DLD1 (cell line): ENCODE results near the gene BMF.
"Not testable (repeated sequence)": the region's sequence is repeated elsewhere in the genome, so short reads cannot be mapped to it uniquely, and the experiment has no call there.

Experiments
- in situ Hi-C: cut with HindIII; loops from 2 replicates; pipeline ENCODE4 v1.10.0; 2017; ENCODE audit warnings: low sequenced_read_pairs

BMF gene, protein sequence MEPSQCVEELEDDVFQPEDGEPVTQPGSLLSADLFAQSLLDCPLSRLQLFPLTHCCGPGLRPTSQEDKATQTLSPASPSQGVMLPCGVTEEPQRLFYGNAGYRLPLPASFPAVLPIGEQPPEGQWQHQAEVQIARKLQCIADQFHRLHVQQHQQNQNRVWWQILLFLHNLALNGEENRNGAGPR

DNA sequence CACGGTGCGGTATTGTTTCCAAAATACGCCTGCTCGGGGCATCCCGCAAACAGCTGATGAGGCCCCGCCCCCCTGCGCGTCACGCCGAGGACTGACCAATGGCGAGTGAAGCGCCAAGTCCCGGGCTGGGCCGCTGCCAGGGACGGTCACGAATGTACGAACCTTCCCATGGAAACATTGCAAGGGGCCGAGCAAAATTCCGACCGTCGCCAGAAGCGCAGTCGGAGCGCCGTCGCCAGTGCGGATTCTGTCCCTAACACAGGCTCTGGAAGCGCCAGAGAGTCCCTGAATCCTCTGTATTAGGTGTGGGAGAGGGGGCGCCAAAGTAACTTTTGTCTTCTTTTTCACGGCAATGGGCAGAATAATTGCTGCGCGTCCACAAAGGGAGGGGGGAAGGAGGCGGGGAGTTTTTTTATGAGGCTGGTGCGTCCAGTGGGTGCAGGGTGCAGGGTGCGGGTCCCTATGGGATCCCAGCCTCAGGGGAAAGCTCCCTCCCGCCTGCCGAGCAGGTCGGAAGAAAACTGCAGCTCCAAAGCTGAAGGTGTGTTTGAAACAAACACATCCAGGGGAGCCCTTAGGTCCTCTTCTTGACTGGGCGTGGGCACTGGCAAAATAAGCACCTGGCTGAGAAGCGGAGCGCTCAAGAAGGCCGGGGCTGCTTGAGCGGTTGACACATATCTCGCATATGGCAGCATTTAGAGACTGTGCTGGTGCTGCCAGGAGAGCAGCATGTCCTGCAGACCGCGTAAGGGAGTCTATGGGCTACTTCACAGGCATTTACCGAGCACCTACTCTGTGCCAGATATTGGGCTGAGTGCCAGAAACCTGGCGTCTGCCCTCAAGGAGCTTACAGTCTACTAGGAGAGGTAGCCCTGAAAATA, at the start of gene BMF:
Gene BMF (minus strand): TSS at position 25 of the 881 bp plus-strand sequence. CDS start 2,793 bp downstream, outside the sequence.
- in situ Hi-C loops: no loop called here

DNA sequence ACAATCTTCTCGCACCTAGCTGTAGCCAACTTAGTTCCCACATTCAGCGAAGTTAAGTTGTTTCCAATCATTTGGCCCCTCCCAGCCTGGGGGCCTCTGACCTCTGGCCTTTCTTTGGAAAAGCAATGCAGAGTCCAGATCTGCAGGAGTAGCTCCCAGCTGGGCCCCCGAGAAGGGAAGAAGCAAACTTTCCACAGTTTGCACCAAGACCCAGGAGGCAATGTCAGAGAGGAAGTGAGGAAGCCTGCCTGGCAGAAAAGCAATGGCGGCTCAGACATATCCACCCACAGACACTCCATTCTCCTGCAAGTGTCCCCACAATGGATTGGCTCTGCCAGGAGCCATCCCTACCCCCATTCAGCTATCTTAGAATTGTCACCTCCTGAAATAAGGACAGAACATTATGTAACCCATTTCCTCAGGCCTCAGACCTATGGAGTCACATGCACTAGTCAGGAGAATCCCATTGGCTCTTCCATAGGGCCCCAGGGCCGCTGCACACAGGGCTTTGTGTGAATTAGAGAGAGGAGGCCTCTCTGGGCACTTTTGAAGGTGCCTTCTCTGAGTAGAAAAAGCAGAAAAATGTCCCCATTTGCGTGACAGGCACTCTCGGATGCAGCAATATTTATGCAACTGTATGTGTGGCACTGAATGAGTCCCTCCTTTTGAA, 49.2 kb upstream of the BMF start:
- in situ Hi-C loops: loop anchor here (10.0 kb wide), 1 partner anchor 133 kb away; no protein-coding TSS in a partner anchor

DNA sequence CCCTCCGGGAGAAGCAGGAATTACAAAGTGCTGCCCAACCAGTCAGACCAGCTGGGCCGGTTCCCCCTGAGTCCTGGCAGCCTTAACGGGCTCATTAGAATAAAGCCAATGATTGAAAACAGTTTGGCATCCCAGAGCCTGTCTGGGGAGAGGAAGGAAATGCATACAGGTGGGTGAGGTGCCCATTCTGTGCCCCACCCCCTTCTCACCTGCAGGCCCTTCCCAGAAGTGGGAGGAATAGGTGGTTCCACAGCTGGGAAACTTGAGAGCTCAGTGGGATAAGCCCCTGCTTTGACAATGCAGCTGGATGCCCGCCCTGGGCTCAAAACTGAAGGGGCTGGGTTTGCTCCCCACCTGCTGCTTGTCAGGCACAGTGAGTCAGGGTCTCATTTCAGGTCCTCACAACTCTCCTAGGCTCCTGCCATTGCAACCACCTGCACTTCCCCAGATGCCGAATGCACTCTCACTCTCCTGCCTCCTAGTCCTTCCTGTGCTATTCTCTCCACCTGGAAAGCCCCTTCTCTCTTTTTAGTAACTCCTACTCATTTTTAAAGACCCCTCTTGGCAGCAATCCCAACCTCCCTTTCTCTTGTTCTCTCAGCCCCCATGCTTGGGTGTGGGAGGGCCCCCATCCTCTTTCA, 46.7 kb upstream of the BMF start:
- in situ Hi-C loops: loop anchor here (10.0 kb wide), 1 partner anchor 131 kb away; no protein-coding TSS in a partner anchor

DNA sequence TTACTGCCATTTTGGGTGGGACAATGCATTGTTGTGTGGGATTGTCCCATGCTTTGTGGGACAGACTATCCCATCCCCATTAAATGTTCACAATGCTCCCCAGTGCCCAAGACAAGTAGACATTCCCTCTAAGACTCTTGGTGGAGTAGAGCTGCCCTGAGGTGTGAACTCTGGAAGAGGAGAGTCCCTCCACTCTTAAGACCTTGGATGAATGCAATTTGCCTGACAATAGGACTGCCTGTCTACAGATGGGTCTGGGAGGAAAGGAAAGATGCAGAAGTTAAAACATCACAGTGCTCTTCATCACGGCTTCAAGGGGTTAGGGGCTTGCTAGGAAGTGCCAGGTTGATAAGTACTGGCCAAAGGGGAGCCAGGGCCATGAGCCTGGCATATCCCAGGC, 46.1 kb upstream of the BMF start:
- in situ Hi-C loops: loop anchor here (10.0 kb wide), 1 partner anchor 130 kb away; no protein-coding TSS in a partner anchor

DNA sequence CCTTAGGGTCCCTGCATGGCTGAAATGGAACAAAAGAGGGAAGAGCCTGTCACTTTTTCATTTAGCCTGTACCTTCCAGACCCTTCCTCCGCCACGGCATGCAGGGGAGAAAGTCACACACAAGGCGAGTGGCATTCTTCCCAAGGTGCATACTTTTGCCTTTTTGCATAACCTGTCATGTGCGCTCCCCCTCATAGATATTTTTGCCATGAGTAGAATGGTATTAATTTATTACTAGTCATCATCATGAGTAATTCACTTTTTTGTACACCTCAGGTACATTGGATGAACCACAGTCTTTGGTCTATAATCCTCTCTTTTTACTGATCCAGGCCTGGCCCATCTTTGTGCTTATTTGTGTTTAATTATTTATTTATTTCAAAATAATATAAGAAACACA, 43.3 kb upstream of the BMF start:
- in situ Hi-C loops: loop anchor here (10.0 kb wide), 1 partner anchor 127 kb away; no protein-coding TSS in a partner anchor

DNA sequence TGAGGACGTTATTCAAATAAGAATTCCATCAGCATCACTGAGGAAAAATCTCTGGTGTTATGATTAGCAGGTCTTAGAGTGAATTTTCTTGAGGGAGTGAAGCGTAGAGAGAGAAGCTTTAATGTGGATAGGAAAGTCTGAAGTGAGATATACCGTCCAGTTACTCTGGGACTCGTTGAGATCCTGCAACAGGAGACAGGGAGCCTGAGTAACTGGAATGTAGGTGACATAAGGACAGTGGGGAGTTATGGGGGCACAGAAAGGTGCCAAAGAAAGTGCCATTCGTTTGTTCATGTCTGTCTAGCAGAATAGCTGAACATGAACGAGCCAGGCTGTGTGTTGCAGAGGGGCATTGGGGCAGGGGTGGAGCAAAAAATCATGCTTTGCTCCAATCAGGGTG, 42.8 kb upstream of the BMF start:
- in situ Hi-C loops: loop anchor here (10.0 kb wide), 1 partner anchor 127 kb away; no protein-coding TSS in a partner anchor

DNA sequence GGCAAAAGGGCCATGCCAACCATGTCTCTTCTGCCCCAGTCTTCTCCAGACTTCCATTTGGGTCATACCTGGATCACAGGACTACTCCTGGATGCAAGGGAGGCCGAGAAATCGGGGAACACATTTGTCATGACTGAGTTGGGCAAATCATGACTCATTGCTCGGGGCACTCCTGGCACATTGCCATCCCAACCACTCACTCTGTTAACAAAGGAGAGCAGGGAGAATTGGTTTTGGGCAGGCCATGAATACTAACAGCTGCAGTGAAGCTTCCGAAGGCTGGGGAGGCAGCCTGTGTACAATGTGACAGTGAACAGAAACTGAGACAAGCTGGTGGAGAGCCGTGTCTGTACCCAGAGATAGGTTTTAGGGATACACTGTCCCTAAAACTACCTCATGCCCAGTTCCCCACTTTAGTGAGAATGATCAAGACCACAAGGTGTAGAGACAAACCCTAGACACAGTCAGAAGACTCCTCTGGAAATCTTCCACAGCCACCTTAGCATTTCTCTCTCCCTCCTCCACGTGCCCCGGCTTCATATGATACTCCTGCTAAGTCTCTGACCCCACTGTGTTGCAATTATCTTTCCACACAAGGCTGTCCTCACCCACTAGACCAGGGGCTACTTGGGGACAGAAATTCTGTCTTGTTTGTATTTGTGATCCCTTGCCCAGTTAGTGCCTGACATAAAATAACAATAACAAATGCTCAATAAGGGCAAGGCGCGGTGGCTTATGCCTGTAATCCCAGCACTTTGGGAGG, 41.7 kb upstream of the BMF start:
- in situ Hi-C loops: loop anchor here (10.0 kb wide), 1 partner anchor 126 kb away; no protein-coding TSS in a partner anchor

DNA sequence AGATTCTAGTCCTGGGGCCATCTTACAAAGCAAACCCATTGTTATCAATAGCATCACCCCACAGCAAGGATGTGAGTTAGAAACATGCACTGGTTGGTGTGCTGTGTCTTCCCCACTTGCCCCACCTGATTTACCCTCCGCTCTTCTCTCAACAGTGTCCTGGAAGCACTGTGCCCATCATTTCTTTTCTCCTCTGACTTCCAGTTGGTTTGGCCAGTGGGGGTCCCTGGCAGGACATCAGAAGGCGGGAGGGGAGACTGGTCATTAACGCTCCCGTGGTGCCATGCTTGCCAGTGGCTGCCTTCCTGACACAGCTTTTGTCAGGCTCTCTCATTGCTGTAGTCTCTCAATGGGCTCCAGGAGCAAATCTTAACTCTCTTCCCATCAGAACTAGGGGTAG, 40.7 kb upstream of the BMF start:
- in situ Hi-C loops: no loop called here

DNA sequence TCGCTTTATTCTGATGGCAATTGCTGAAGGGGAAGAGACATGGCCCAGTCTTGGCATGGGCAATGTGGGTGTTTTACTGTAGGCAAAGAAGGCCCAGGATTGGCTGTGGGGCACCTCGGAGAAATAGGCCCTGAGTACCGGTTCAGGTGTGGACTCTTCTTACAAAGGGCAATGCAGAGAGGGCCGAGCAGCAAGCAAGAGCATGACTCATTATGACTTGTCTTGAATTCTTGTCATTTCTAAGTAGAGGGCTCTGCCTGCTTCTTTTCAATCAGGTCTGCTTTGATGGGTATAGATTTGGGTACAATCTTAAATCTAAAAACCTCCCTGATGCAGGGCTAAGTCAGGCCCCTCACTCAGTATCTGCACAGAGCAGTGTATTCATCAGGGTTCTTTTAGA, 37.4 kb upstream of the BMF start:
- in situ Hi-C loops: no loop called here

DNA sequence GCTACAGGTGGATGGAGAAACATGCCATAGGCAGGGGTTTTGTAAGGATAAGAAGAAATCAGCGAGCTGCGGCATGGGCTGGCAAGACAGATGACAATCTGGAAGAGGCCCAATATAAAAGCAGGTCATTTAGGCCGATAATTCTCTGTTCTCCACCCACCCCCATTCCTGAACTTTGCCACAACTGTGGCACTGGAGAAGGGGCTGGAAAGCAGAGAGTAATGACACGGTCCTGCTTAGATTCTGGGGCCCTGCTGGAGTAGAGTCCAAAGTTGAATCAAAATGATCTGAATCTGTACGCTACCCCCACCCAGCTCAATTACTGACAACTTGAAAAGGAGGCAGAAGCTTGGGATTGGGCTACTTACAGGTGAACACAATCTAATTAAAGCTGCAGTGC, 33.7 kb upstream of the BMF start:
- in situ Hi-C loops: no loop called here

DNA sequence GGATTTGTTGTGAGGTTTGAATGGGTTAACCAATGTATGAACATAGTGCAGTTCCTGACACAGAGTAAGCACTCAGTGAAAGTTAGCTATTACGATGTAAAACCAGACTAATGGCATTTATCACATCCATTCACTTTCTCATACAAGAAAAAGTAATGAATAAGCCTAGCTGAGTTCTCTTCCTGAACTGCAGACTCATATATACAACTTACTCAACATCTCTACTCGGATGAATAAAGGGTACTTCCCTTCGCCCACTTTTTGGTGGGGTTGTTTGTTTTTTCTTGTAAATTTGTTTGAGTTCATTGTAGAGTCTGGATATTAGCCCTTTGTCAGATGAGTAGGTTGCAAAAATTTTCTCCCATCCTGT, 29.5 kb upstream of the BMF start:
- in situ Hi-C loops: not testable (repeated sequence)

DNA sequence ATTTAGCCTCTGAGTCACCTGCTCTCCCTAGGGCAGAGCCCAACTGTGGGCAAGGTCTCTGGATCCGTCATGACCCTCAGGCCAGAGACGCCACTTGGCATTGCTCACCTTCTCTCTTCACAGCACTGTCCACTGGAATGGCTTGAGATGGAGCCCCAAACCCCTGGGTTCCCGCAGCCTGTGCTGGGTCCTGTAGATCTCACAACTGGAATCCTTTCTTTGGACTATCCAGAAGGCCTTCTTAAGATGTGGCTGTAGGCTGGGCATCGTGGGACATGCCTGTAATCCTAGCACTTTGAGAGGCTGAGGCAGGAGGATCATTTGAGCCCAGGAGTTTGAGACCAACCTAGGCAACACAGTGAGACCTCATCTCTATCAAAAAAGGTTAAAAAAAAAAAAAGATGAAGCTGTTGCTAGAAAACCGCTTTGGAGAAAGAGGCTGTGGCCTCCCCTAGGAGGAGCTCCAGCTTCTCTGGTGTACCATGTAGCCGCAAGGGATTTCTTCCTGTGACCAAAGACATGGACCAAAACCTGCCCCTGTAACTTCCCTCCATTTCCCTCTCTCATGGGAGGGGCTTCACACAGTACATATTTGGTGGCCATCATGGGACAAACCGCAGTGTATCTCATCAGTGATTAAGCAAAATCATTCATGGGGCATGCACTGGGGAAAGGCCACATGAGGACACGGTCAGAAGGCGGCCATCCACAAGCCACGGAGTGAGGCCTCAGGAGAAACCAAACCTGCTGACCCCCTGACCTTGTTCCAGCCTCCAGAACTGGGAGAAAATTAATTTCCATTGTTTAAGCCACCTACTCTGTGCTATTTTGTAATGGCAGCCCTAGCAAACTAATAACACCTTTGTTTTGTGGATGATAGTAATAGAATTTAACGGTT, 28.9 kb upstream of the BMF start:
- in situ Hi-C loops: no loop called here

DNA sequence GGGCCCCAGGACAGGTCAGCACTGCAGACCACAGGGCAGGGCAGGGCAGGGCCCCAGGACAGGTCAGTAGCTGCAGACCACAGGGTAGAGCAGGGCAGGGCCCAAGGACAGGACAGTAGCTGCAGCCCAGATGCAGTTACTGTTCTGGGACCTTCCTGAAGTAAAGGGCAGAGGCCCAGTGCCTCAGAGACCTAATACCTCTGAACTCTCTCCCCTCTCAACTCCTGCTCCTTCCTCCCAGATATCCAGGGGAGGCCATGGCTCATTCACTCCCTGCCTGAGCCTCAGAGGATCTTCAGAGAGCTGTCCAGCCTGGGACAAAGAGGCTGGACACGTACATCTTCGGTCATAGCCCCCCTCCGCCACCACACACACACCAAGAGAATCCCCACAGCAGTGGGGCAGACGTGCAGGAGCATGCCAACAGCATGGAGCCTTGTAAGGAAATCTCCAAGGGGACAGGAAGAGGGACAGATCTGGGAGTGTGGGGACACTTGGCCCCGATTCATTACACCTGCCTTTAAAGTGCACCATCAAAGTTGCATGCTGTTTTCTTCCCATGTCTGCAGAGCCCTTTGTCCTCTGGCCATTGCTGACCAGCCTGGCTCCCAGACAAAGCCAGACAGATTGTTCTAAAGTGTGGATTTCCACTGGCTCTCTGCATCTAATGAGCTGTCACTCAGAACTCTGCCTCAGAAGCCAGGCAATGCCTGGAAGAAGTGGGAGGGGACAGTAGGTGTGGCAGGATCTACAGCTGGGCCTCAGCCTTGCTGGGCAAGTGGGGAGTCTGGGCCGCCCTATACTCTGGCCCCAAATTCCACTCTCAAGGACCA, 28.0 kb upstream of the BMF start:
- in situ Hi-C loops: no loop called here

DNA sequence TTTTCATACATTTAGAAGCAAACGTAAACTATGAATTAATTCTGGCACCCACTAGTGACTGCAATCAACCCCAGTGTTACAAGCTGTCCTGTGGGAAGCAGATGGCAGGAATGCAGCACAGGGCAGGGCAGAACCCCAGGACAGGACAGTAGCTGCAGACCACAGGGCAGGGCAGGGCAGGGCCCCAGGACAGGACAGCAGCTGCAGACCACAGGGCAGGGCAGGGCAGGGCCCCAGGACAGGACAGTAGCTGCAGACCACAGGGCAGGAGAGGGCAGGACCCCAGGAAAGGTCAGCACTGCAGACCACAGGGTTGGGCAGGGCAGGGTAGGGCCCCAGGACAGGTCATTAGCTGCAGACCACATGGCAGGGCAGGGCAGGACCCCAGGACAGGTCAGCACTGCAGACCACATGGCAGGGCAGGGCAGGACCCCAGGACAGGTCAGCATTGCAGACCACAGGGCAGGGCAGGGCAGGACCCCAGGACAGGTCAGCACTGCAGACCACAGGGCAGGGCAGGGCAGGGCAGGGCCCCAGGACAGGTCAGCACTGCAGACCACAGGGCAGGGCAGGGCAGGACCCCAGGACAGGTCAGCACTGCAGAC, 27.3 kb upstream of the BMF start:
- in situ Hi-C loops: not testable (repeated sequence)

DNA sequence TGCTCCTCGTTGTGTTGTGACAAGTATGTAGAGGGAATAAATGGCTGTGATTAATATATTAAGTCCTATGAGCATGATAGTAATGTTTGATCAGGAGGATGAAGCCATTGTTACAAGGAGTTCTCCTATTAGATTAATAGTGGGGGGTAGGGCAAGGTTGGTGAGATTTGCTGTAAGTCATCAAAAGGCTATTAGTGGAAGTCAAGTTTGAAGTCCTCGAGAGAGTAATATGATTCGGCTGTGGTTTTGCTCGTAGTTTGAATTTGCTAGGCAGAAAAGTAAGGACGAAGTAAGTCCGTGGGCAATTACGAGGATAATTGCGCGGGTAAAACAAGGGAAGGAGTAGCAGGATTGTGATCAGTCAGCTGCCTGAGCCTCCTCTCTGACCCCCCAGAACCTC, 26.2 kb upstream of the BMF start:
- in situ Hi-C loops: no loop called here

DNA sequence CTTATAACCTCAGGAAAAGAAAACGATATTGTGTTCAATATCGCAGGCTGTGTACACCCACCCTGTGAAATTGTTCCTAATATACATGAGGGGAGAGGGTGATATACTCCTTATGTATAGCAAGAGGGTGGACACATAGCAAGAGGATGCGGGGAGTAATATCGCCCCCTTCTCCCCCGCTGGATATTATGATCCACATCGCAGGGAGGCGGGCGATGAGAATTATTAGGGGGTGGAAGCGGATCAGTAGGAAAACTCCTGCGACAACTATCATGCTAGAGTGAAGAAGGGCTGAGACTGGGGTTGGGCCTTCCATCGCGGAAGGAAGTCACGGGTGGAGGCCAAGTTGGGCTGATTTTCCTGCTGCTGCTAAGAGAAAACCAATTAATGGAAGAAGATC, 24.9 kb upstream of the BMF start:
- in situ Hi-C loops: no loop called here

DNA sequence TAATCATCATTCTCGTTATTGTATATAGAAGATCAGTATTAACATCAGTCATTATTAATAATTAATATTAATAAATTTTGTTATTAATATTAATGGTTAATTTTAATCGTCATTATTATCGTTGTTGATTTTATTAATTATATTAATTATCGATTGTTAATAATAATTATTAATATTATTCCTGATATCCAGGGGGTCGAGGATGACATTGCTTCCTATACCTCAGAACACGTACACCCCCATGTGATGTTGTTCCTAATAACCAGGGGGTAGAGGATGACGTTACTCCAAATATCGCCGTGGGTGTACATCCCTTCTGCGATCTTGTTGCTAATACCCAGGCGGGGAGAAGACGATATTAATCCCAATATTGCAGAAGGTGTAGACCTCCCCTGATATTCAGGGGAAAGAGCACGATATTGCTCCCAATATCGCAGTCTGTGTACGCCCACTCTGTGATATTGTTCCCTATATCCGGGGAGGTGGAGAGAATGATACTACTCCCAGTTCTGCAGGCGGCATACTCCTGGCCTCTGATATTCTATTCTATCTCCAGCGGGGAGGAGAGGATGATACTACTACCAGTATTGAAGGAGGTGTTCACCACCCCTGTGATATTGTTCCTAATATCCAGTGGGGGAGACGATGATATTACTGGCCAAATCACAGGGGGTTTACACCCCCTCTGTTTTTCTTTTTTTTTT, 22.3 kb upstream of the BMF start:
- in situ Hi-C loops: no loop called here
